OCI-LY1 (cell line): Measurements from ENCODE around the gene PRKACA.

ENCODE experiments used
- H2AFZ ChIP-seq: fragments of 200-600 bp; sonication (generic), shearing (Covaris generic); 2 replicates; pipeline ENCODE4 v1.6.0; 2014; ENCODE audit warnings: antibody characterized with exemption, mild to moderate bottlenecking, low read length
- H3F3A ChIP-seq: fragments of 200-600 bp; sonication (generic), shearing (Covaris generic); 2 replicates; pipeline ENCODE4 v1.6.0; 2014; ENCODE audit warnings: mild to moderate bottlenecking, antibody characterized with exemption, low read length, moderate library complexity; ENCODE audit not compliant: insufficient read depth
- H3K27ac ChIP-seq: fragments of 200-600 bp; sonication (generic); 2 replicates; pipeline ENCODE4 v1.5.1; 2014; ENCODE audit warnings: low read length, mixed run types, mild to moderate bottlenecking, low read depth; ENCODE audit not compliant: poor library complexity, severe bottlenecking
- H3K27me3 ChIP-seq: fragments of 200-600 bp; sonication (generic); 2 replicates; pipeline ENCODE4 v1.6.0; 2014; ENCODE audit warnings: antibody characterized with exemption, mild to moderate bottlenecking, low read length, moderate library complexity; ENCODE audit not compliant: insufficient read depth
- H3K36me3 ChIP-seq: fragments of 200-600 bp; sonication (generic); 2 replicates; pipeline ENCODE4 v1.6.1; 2014; ENCODE audit warnings: mild to moderate bottlenecking, antibody characterized with exemption, low read length, moderate library complexity, mixed read lengths; ENCODE audit not compliant: insufficient read depth
- H3K4me1 ChIP-seq: fragments of 200-600 bp; sonication (generic); 2 replicates; pipeline ENCODE4 v1.5.1; 2014; ENCODE audit warnings: mild to moderate bottlenecking, low read length, moderate library complexity; ENCODE audit not compliant: insufficient read depth, severe bottlenecking
- H3K4me2 ChIP-seq: fragments of 200-600 bp; sonication (generic), shearing (Covaris generic); 2 replicates; pipeline ENCODE4 v1.6.1; 2014; ENCODE audit warnings: low read length
- H3K4me3 ChIP-seq: fragments of 200-600 bp; sonication (generic); 2 replicates; pipeline ENCODE4 v1.5.1; 2014; ENCODE audit warnings: low read length, low read depth, mild to moderate bottlenecking, mixed read lengths; ENCODE audit not compliant: poor library complexity, severe bottlenecking
- H3K79me2 ChIP-seq: fragments of 200-600 bp; shearing (Covaris generic); 2 replicates; pipeline ENCODE4 v1.6.1; 2016; ENCODE audit warnings: mixed run types, low read length, mixed read lengths; ENCODE audit not compliant: insufficient read depth
- H3K9ac ChIP-seq: fragments of 200-600 bp; sonication (generic), shearing (Covaris generic); 2 replicates; pipeline ENCODE4 v1.6.1; 2014; ENCODE audit warnings: mild to moderate bottlenecking, low read length, mixed read lengths
- H3K9me2 ChIP-seq: fragments of 200-600 bp; sonication (generic), shearing (Covaris generic); 2 replicates; pipeline ENCODE4 v1.6.1; 2014; ENCODE audit warnings: low read depth, mild to moderate bottlenecking, low read length, mixed read lengths
- H3K9me3 ChIP-seq: fragments of 200-600 bp; shearing (Covaris generic); 2 replicates; pipeline ENCODE4 v1.6.1; 2014; ENCODE audit warnings: low read length, mixed read lengths
- H4K20me1 ChIP-seq: fragments of 200-600 bp; sonication (generic), shearing (Covaris generic); 2 replicates; pipeline ENCODE4 v1.6.0; 2016; ENCODE audit warnings: mild to moderate bottlenecking, low read length; ENCODE audit not compliant: insufficient read depth
- EZH2 ChIP-seq: fragments of 200-600 bp; sonication (generic), shearing (Covaris generic); IDR thresholded peaks from 2 replicates; pipeline ENCODE4 v1.8.0; 2017; ENCODE audit warnings: borderline replicate concordance, mixed run types, mild to moderate bottlenecking, antibody characterized with exemption, low read length, moderate library complexity, mixed read lengths
- TF ChIP-seq, protein P1 (sequence below): fragments of 200-600 bp; sonication (generic), shearing (Covaris generic); IDR thresholded peaks from 2 replicates; pipeline ENCODE4 v1.5.1; 2017; ENCODE audit warnings: mild to moderate bottlenecking, antibody characterized with exemption, low read length, moderate library complexity, mixed read lengths

PRKACA gene

GRCh38 chr19:14090509-14091080 lies 27.0 kb downstream of the PRKACA start, which contains the start of gene SAMD1:
Gene SAMD1, minus strand, starts transcription at chr19:14090751.
- peak within 1 kb of the TSS; percentile 89 for H3K27ac ChIP-seq
- no peaks in the 10 kb centered on the region for H3K9me2 ChIP-seq
- peaks cover 18% of the 10 kb centered on the region for H3K4me1 ChIP-seq
- no peaks in the 10 kb centered on the region for H3F3A ChIP-seq
- TF ChIP-seq EZH2: no peak
- TF ChIP-seq, protein P1, sequence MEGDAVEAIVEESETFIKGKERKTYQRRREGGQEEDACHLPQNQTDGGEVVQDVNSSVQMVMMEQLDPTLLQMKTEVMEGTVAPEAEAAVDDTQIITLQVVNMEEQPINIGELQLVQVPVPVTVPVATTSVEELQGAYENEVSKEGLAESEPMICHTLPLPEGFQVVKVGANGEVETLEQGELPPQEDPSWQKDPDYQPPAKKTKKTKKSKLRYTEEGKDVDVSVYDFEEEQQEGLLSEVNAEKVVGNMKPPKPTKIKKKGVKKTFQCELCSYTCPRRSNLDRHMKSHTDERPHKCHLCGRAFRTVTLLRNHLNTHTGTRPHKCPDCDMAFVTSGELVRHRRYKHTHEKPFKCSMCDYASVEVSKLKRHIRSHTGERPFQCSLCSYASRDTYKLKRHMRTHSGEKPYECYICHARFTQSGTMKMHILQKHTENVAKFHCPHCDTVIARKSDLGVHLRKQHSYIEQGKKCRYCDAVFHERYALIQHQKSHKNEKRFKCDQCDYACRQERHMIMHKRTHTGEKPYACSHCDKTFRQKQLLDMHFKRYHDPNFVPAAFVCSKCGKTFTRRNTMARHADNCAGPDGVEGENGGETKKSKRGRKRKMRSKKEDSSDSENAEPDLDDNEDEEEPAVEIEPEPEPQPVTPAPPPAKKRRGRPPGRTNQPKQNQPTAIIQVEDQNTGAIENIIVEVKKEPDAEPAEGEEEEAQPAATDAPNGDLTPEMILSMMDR: peak; percentile 12; the same call in 1 of the 2 replicates
- H3K9ac ChIP-seq: peak within 1 kb of the TSS; percentile 99
- no peaks in the 10 kb centered on the region for H3K79me2 ChIP-seq
- H3K36me3 ChIP-seq: peaks cover 28% of the 10 kb centered on the region
- H3K27me3 ChIP-seq: no peaks in the 10 kb centered on the region
- no peaks in the 10 kb centered on the region for H4K20me1 ChIP-seq
- H3K9me3 ChIP-seq: peaks cover 7% of the 10 kb centered on the region
- no peak within 1 kb of the TSS for H2AFZ ChIP-seq
- H3K4me2 ChIP-seq: peak within 1 kb of the TSS; percentile 99
- peak within 1 kb of the TSS; percentile 95 for H3K4me3 ChIP-seq

DNA sequence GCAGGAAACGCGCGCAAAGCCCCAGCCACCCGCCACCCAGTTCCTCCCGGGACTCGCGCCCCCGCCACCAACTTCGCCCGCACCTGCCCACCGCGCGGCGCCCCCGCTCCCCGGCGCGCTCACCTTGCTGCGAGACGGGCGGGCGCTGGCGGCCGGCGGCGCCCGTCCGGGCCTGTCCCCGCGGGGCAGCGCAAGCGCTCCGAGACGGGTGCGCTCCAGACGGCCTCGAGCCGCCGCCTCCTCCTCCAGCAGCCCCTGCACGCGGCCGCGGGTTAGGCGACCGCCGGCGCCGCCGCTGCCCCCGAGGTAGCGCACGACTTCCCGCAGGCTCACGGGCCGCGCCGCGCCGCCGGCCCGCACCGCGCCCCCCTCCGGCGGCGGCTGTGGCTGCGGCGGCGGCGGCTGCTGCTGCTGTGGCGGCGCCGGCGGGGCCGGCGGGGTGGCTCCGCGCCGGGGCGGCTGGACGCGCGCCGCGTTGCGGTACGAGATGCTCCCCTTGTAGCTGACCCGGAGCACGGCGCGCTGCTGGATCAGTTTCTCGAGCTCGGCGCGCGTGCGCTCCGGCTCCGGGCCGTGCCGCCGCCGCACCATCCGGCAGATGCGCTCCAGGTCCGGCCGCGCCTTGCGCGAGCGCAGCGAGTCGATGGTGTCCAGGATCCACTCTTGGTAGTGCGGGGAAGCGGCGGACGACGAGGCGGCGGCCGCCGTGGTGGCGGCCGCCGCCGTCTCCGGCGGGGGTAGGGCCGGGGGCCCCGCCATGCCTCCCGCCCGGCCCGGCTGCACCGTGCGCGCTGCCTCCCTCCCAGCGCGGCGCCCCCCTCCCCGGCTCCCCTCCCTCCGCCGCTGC lies 27.7 kb downstream of the PRKACA start:
- peak overlapping the region; percentile 73 for H3K4me2 ChIP-seq
- no peaks in the 10 kb centered on the region for H3K9me2 ChIP-seq
- H3K4me3 ChIP-seq: peak overlapping the region; percentile 71
- TF ChIP-seq, protein P1: no peak
- TF ChIP-seq EZH2: no peak
- H3K9me3 ChIP-seq: peaks cover 7% of the 10 kb centered on the region
- H3K79me2 ChIP-seq: no peaks in the 10 kb centered on the region
- peak overlapping the region; percentile 69 for H3K9ac ChIP-seq
- H3K4me1 ChIP-seq: peaks cover 18% of the 10 kb centered on the region
- no peak overlapping the region for H2AFZ ChIP-seq
- no peaks in the 10 kb centered on the region for H4K20me1 ChIP-seq
- H3F3A ChIP-seq: no peaks in the 10 kb centered on the region
- H3K27me3 ChIP-seq: no peaks in the 10 kb centered on the region
- peaks cover 28% of the 10 kb centered on the region for H3K36me3 ChIP-seq
- H3K27ac ChIP-seq: peak overlapping the region; percentile 78

GRCh38 chr19:14089412-14089661 lies 28.2 kb downstream of the PRKACA start:
- Histone ChIP-seq H3K9ac (peak overlapping the region; percentile 52), H3F3A (no peaks in the 10 kb centered on the region), H3K4me1 (peaks cover 18% of the 10 kb centered on the region), H3K9me3 (peaks cover 7% of the 10 kb centered on the region), H2AFZ (no peak overlapping the region), H3K4me2 (peak overlapping the region; percentile 73), H3K79me2 (no peaks in the 10 kb centered on the region), H3K27me3 (no peaks in the 10 kb centered on the region), H3K27ac (peak overlapping the region; percentile 15), H4K20me1 (no peaks in the 10 kb centered on the region), H3K36me3 (peaks cover 28% of the 10 kb centered on the region), H3K9me2 (no peaks in the 10 kb centered on the region), H3K4me3 (peak overlapping the region; percentile 71)
- TF ChIP-seq EZH2: no peak
- TF ChIP-seq, protein P1: peak; percentile 63; the same call in 1 of the 2 replicates
